RWPE1 (cell line): ENCODE measurements around the gene STK16.

ENCODE experiments used
- CTCF ChIA-PET: fragments of 350-600 bp; sonication (Branson Sonifier 250); formaldehyde crosslinking; extraction: SDS; loops from one replicate; lab custom pipeline; 2021; lab: Yijun Ruan, JAX
- POLR2A ChIA-PET: fragments of 400-600 bp; formaldehyde crosslinking; extraction: SDS; loops from one replicate; lab custom pipeline; 2020; ENCODE audit warnings: antibody characterized with exemption; ENCODE audit not compliant: low non-redundant PET; lab: Yijun Ruan, JAX
- DNase-seq: peaks from one replicate; pipeline ENCODE4 v3.0.0; 2012; ENCODE audit warnings: low spot score
- H3K27ac ChIP-seq: fragments of 450-650 bp; 2 replicates; pipeline ENCODE4 v1.5.1; 2017
- TF ChIP-seq, protein P1 (sequence below): fragments of 450-650 bp; conservative IDR thresholded peaks from 2 replicates; pipeline ENCODE4 v1.5.1; 2017; ENCODE audit warnings: low read depth, mild to moderate bottlenecking

The STK16 gene

DNA sequence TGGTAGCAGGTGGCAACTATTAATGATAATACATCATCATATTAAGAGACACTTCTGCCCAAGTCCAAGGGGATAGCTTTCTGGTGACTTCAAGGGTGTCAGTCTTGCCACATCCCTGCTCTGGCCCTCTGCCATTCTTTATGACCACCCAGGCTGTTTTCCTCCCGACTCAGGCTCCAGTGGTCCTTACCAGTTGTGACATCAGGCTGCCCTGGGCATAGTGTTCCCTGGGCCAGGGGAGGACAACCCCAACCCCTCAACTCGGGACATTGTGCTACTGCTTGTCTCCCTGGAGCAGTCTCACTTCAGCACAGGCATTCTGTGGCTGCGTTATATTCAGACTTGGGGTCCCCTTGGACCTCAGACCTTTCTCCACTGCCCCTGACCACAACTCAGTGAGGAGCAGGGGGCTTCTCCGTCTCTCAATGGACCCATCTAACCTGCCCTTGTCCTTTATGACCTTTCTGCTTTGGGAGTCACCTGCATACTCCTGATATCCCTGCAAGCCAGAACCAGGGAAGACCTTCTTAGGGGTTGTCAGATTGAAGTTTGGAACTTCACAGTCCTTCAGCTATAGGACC, 46.7 kb downstream of the STK16 start:
- no peak for DNase-seq
- CTCF ChIA-PET = interaction anchor here (0.6 to 0.9 kb wide), 3 partner anchors 40 to 309 kb away, joined by 3 read pairs; partner anchors contain the start of gene RESP18
- TF ChIP-seq, protein P1, sequence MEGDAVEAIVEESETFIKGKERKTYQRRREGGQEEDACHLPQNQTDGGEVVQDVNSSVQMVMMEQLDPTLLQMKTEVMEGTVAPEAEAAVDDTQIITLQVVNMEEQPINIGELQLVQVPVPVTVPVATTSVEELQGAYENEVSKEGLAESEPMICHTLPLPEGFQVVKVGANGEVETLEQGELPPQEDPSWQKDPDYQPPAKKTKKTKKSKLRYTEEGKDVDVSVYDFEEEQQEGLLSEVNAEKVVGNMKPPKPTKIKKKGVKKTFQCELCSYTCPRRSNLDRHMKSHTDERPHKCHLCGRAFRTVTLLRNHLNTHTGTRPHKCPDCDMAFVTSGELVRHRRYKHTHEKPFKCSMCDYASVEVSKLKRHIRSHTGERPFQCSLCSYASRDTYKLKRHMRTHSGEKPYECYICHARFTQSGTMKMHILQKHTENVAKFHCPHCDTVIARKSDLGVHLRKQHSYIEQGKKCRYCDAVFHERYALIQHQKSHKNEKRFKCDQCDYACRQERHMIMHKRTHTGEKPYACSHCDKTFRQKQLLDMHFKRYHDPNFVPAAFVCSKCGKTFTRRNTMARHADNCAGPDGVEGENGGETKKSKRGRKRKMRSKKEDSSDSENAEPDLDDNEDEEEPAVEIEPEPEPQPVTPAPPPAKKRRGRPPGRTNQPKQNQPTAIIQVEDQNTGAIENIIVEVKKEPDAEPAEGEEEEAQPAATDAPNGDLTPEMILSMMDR = no peak
- H3K27ac ChIP-seq = peak overlapping the region; percentile 98; the same call in 1 of the 2 replicates
- POLR2A ChIA-PET = no interaction called here

DNA sequence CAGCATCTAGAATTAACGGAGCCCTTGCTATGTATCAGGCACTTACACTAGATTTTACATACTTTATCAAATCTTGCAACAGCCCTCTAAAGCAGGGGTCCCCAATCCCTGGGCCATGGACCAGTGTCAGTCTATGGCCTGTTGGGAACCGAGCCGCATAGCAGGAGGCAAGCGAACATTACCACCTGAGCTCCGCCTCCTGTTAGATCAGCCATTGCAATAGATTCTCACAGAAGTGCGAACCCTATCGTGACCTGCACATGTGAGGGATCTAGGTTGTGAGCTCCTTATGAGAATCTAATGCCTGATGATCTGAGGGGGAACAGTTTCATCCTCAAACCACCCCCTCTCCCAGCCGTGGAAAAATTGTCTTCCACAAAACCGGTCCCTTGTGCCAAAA, 47.3 kb downstream of the STK16 start:
- TF ChIP-seq, protein P1 = no peak
- DNase-seq = no peak
- H3K27ac ChIP-seq = no peak overlapping the region
- CTCF ChIA-PET = interaction anchor here (1.0 kb wide), 1 partner anchor 43 kb away, joined by 3 read pairs; no protein-coding TSS in a partner anchor
- POLR2A ChIA-PET = no interaction called here

DNA sequence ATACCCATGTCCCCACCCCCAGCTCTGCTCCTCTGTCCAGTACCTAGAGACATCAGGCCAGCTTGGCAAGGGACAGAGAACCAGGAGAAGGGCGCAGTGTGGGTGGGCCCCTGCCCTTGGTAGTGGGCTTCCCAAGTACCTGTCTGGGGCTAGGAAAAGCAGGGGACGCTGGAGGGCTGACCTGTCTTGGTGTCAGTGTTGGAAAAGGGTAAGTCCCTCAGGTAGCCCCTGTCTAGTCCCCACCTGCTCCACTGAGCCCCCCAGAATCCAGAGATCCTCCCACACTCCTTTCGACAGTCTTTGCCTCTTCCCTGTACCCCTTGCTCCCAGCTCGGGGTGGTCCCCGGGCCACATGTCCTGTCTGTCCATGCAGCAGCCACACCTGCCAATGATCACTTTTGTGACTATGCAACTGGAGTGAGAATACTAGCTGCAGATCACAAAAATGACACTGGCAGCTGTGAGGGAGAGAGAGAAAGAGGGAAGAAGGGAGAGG, 48.5 kb downstream of the STK16 start:
- H3K27ac ChIP-seq = peak overlapping the region; percentile 67
- ChIA-PET POLR2A (no interaction called here), CTCF (interaction anchor here (0.7 to 3.0 kb wide), 10 partner anchors 14 to 134 kb away, joined by 3 to 62 read pairs (median 4); partner anchors contain the start of genes DNAJB2, GLB1L, NHEJ1 and STK16)
- DNase-seq = no peak
- TF ChIP-seq, protein P1 = no peak

DNA sequence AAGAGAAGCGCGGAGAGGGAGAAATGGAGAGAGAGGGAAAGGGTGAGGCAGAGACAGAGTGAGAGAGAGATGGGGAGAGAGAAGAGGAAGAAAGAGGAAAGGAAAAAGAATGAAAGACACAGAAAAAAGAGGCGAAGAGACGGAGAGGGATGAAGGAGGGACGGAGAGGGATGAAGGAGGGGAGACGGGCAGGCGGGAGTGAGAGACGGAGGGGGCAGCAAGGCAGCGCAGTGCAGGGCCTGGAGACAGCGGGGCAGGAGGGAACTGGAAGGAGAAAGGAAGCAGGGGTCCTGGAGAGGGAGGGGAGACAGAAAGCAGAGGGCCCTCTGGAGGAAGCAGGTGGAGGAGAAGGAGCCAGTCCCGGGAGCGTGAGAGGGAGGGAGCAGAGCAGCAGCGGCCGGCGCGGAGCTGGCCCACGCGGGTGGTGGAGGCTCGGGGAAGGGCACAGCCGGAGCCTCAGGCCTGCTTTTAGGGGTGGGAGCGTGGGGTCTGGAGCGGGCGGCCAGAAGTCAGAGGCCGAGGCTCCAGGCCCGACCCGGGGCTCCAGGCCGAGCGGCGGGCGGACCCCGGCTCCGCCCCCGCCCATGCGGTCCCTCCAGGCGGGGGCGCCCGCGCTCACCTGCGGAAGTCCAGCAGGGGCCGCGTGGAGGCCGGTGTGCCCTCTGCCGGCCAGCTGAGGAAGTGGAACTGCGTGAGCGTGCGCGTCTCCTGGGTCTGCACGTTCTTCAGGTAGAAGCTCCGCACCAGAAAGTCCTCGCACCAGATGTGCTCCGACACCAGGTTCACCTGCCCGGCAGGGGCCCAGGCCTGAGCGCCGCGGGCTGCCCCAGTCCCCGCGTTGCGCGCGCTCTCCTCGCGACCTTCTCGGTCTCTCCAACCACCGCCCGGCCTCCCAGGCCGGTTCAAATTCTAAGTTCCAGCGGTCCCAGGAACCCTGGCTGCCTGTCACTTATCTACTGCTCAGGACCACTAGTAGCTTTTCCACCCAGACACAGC, 49.4 kb downstream of the STK16 start:
- POLR2A ChIA-PET = interaction anchor here (0.6 to 0.7 kb wide), 3 partner anchors 16 to 46 kb away, joined by 3 to 4 read pairs (median 3); partner anchors contain the start of gene DNAJB2
- CTCF ChIA-PET = interaction anchor here (0.5 to 3.0 kb wide), 48 partner anchors 9 to 895 kb away, joined by 3 to 62 read pairs (median 4); partner anchors contain the start of genes ABCB6, ANKZF1, ATG9A and CNPPD1
- H3K27ac ChIP-seq = peak overlapping the region; percentile 67
- peak; percentile 84 for DNase-seq
- TF ChIP-seq, protein P1 = peak; percentile 97

DNA sequence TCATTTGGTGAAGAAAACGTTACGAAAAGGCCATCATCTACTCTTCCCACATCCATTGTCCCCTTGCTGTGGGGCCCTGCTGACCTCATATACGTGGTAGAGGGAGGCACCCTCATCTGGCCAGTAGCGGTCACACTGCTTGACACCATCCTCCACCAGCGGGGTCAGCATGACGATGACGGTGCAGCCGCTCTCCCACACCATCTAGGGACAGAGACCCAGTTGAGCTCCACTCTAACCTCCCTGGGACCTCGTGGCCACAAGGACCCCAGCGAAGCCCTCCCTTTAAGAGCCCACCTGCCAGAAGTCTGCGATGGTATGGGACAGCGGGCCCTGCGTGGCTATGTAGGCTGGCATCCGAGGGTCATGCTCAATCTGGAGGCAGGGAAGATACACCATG, 50.9 kb downstream of the STK16 start:
- CTCF ChIA-PET = interaction anchor here (0.7 to 2.1 kb wide), 2 partner anchors 11 to 111 kb away, joined by 3 to 37 read pairs; no protein-coding TSS in a partner anchor
- TF ChIP-seq, protein P1 = no peak
- POLR2A ChIA-PET = no interaction called here
- DNase-seq = no peak
- no peak overlapping the region for H3K27ac ChIP-seq
